ENCODE results near the gene OPCML. TPM values are rescaled to one million over a fixed set of nuclear protein-coding genes. Genes with fewer than 3 reads are reported as not detected.

OPCML gene
- total RNA-seq, 4 donors from 2014 or later: 0.16 TPM; not detected in 3

DNA sequence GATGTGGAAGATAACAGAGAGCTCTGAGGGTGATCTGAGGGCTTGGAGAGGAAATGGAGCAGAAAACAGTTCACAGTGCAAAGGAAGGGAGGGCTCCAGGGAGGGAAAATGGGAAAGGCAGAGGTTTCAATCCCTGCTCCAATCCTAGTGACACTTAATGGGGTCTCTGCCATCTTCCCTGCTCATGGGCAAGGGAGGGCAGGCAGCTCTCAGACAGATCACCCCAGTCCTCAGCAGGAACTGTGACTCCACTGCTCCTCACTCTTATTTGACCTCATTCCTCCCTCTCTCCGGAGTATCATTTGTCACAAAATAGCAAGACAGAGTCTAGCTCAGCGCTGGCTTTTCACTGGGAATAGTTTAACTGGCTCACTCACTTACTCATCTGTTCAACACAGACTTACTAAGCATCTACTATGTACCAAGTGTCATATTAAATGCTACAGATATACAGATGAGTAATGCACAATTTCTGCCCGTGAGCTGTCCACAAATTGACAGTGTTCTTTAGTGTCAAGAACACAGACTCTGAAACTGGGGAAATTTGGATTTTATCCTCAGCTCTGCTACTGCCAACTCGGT is 817.4 kb downstream of the OPCML start:
- WGBS, 2 donors: 86 to 90% methylated on average over 4 of the region's 4 CpGs

DNA sequence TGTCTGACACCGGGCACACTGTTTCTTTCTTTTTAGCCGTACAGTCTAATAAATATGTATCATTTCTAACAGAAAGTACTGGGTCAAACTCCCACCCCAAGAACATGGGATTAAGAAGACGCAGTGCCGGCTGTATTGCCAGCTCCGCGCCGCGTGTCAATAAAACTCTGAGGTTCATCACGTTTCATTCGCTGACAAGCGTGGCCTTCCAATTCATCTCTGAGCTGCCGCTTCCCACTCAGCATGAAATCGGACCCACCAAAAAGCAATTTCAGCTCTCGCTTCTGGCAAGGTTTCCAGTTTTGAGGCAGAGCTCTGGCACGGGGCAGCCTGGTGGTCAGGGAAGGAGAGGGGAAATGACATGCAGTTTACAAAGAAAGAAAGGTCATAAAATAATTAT is 819.8 kb downstream of the OPCML start:
- H3K4me3 ChIP-seq (ENCODE audit: low read depth, poor library complexity, severe bottlenecking): no peak overlapping the region
- DNase-seq (ENCODE audit: low spot score in 2 of 2): no peak
- intact Hi-C loops (cut with DNase I; ENCODE audit: low total_unique reads): no loop called here
- no peak for TF ChIP-seq POLR2A (IDR thresholded peaks at IDR 0.05)
- TF ChIP-seq, protein P1, sequence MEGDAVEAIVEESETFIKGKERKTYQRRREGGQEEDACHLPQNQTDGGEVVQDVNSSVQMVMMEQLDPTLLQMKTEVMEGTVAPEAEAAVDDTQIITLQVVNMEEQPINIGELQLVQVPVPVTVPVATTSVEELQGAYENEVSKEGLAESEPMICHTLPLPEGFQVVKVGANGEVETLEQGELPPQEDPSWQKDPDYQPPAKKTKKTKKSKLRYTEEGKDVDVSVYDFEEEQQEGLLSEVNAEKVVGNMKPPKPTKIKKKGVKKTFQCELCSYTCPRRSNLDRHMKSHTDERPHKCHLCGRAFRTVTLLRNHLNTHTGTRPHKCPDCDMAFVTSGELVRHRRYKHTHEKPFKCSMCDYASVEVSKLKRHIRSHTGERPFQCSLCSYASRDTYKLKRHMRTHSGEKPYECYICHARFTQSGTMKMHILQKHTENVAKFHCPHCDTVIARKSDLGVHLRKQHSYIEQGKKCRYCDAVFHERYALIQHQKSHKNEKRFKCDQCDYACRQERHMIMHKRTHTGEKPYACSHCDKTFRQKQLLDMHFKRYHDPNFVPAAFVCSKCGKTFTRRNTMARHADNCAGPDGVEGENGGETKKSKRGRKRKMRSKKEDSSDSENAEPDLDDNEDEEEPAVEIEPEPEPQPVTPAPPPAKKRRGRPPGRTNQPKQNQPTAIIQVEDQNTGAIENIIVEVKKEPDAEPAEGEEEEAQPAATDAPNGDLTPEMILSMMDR (IDR thresholded peaks at IDR 0.05): no peak
- 82 to 83% methylated on average over 15 of the region's 15 CpGs for WGBS, 2 donors

More for the DNA sequence above, 817.4 kb downstream of the OPCML start:
- no peak for TF ChIP-seq POLR2A (IDR thresholded peaks at IDR 0.05)
- TF ChIP-seq, protein P1 (IDR thresholded peaks at IDR 0.05): no peak
- DNase-seq (ENCODE audit: low spot score in 2 of 2): no peak
- no peak overlapping the region for H3K4me3 ChIP-seq (ENCODE audit: low read depth, poor library complexity, severe bottlenecking)
- intact Hi-C loops (cut with DNase I; ENCODE audit: low total_unique reads): no loop called here

DNA sequence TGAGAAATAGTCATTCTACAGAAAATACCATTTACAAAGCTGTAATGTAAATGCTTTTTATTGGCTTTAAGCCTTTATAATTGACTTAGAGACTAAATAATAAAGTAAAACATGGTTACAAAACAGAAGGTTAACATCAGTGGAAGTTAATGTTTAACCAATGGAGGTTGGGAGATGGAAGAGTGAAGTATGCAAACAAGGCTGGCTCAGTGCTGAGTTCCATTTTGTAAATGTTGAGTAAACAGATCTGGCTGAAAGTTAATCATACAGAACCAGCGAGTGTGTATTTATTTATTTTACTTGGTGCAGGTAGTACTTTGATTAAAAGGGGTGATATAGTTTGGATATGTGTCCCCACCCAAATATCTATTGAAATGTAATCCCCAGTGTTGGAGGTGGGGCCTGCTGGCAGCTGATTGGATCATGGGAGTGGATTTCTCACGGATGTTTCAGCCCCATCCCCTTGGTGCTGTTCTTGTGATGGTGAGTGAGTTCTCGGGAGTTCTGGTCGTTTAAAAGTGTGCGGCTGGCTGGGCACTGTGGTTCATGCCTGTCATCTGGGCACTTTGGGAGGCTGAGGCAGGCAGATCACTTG is 827.4 kb downstream of the OPCML start:
- TF ChIP-seq, protein P1 (IDR thresholded peaks at IDR 0.05): no peak
- TF ChIP-seq POLR2A (IDR thresholded peaks at IDR 0.05): no peak
- intact Hi-C loops (cut with DNase I; ENCODE audit: low total_unique reads): no loop called here
- DNase-seq (ENCODE audit: low spot score in 2 of 2): no peak
- WGBS, 2 donors: 65 to 80% methylated on average over 5 of the region's 5 CpGs
- no peak overlapping the region for H3K4me3 ChIP-seq (ENCODE audit: low read depth, poor library complexity, severe bottlenecking)

DNA sequence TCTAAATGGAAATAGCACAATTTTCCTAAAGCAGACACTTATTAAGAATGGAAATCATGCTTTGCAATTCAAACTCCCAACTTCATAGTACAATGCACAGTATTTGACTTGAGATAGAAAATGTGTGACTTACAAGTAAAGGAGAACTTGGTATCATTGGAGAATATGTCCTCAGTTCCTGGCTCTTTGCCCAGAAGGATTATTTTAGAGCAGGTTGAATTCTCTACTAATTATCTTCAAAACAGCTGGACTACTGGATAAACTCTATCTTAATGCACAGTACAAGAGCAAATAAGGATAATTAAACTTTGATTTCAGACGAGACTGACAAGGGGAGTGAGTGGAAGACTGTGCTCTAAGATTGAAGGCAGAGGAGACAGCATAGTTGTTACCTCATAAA is 839.4 kb downstream of the OPCML start:
- intact Hi-C loops (cut with DNase I; ENCODE audit: low total_unique reads): no loop called here
- TF ChIP-seq, protein P1 (IDR thresholded peaks at IDR 0.05): no peak
- TF ChIP-seq POLR2A (IDR thresholded peaks at IDR 0.05): no peak
- 41 to 46% methylated on average over 1 of the region's 1 CpG for WGBS, 2 donors
- no peak overlapping the region for H3K4me3 ChIP-seq (ENCODE audit: low read depth, poor library complexity, severe bottlenecking)
- DNase-seq (ENCODE audit: low spot score in 2 of 2): no peak

DNA sequence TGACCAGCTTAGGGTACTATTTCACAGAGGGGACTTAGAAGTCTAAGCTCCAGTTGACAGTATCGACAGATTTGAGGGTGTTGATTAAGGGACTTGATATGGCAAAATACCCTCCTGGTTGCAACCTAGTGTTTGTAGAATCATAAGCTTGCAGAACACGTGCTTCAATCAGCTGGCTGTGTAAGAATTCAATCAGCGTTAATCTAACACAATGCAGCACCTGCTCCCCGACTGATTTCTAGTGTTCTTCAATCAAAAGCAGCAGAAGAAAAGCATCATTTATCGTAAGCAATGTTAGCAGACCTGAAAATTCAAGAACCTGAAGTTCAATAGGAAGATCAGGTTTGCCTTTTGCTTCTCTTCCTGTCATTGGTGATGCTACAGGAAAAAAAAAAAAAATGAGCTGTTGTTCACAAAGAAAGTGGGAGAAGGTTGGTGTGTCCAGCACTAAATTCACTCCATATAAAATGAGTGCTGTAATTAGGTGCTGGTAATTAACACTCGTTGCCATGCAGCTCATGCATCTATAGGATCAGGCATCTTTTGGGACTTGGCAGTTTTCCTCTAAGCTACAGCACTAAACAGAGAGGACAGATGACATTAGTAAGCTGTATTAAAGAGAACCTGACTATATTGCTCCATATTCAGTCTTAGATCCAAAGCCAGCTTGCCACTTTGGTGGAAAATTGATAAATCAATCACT is 840.3 kb downstream of the OPCML start:
- no peak overlapping the region for H3K4me3 ChIP-seq (ENCODE audit: low read depth, poor library complexity, severe bottlenecking)
- DNase-seq (ENCODE audit: low spot score in 2 of 2): no peak
- intact Hi-C loops (cut with DNase I; ENCODE audit: low total_unique reads): no loop called here
- TF ChIP-seq, protein P1 (IDR thresholded peaks at IDR 0.05): no peak
- TF ChIP-seq POLR2A (IDR thresholded peaks at IDR 0.05): no peak
- WGBS, 2 donors: 80 to 81% methylated on average over 6 of the region's 6 CpGs

Data from lower leg skin (tissue), 4 donors.